Suppressor macrophage treated with lipopolysaccharide for 1 hour (primary cell): ENCODE results near the gene TTLL12.

Source experiments
- DNase-seq, 3 donors: peaks; one replicate each; pipeline ENCODE4 v3.0.0-alpha.2; 2020 to 2022

Gene TTLL12

GRCh38 chr22:43198126-43198525 lies 11.2 kb upstream of the TTLL12 start:
- DNase-seq: no peak

- DNase-seq: no peak
These were observed 10.5 kb upstream of the TTLL12 start for GRCh38 chr22:43197271-43197941.

- no peak for DNase-seq
These were observed 4.9 kb upstream of the TTLL12 start for GRCh38 chr22:43191831-43192230.

- no peak for DNase-seq
These were observed 2.1 kb upstream of the TTLL12 start for GRCh38 chr22:43188829-43189545.

GRCh38 chr22:43187171-43188099 lies 501 bp upstream of the TTLL12 start:
- peak; percentile 95 to 98 (median 98) for DNase-seq

- DNase-seq: no peak
These were observed 1.1 kb downstream of the TTLL12 start for GRCh38 chr22:43185860-43186261.

GRCh38 chr22:43183496-43184277 lies 3.2 kb downstream of the TTLL12 start:
- peak; percentile 45 to 64 (median 50) for DNase-seq

- no peak for DNase-seq
These were observed 4.2 kb downstream of the TTLL12 start for GRCh38 chr22:43182726-43183125.

- no peak for DNase-seq
These were observed 4.8 kb downstream of the TTLL12 start for GRCh38 chr22:43182118-43182517.

- DNase-seq: no peak
These were observed 5.4 kb downstream of the TTLL12 start for GRCh38 chr22:43181321-43182076.

- no peak for DNase-seq
These were observed 6.3 kb downstream of the TTLL12 start for GRCh38 chr22:43180670-43181069.

GRCh38 chr22:43179911-43180195 lies 7.1 kb downstream of the TTLL12 start:
- no peak for DNase-seq

GRCh38 chr22:43179146-43179910 lies 7.6 kb downstream of the TTLL12 start:
- no peak for DNase-seq

GRCh38 chr22:43177479-43177878 lies 9.5 kb downstream of the TTLL12 start:
- no peak for DNase-seq

- no peak for DNase-seq
These were observed 10.8 kb downstream of the TTLL12 start for GRCh38 chr22:43176090-43176489.

- no peak for DNase-seq
These were observed 11.9 kb downstream of the TTLL12 start for GRCh38 chr22:43174941-43175531.

GRCh38 chr22:43173976-43174720 lies 12.8 kb downstream of the TTLL12 start:
- no peak for DNase-seq

GRCh38 chr22:43173566-43173965 lies 13.4 kb downstream of the TTLL12 start:
- no peak for DNase-seq

- DNase-seq: no peak
These were observed 14.7 kb downstream of the TTLL12 start for GRCh38 chr22:43172191-43172590.

GRCh38 chr22:43171607-43172006 lies 15.3 kb downstream of the TTLL12 start:
- DNase-seq: no peak
